ENCODE data around the gene OTX1. TPM values are rescaled to one million over a fixed set of nuclear protein-coding genes. Genes with fewer than 3 reads are reported as not detected.
A peak's percentile ranks its signal among the peaks of the same experiment; 100 is the strongest.

The OTX1 gene
- total and polyA plus RNA-seq, 2 donors (not counting 1 experiment from before 2014, with no cell fraction given) = 0.17 TPM; not detected in 1

DNA sequence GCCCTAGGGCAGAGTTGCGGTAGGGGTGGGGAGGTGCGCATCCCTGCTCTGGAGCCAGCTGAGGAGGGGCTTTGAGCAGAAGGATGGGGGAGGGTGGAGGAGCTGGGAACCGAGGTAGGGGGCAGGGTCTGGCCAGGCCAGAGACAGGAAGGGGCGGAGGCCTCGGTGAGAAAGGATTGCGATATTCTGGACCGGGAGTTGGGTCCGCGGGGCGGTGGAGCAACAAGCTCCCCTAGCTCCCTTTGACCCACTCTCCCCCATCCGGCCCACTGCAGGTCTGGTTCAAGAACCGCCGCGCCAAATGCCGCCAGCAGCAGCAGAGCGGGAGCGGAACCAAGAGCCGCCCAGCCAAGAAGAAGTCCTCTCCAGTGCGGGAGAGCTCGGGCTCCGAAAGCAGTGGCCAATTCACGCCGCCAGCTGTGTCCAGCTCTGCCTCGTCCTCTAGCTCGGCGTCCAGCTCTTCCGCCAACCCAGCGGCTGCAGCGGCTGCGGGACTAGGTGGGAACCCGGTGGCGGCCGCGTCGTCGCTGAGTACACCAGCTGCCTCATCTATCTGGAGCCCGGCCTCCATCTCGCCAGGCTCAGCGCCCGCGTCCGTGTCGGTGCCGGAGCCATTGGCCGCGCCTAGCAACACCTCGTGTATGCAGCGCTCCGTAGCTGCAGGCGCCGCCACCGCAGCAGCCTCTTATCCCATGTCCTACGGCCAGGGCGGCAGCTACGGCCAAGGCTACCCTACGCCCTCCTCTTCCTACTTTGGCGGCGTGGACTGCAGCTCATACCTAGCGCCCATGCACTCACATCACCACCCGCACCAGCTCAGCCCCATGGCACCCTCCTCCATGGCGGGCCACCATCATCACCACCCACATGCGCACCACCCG is 4.8 kb downstream of the OTX1 start:
- no peaks in the 10 kb centered on the region for H3K4me1 ChIP-seq (ENCODE audit: control insufficient read depth, extremely low read depth, insufficient read depth, low read length)
- H3K4me2 ChIP-seq (ENCODE audit: extremely low read depth, insufficient read depth, low read length) = peak overlapping the region; percentile 59
- H3K4me3 ChIP-seq (replicated peaks in 1 of 4; ENCODE audit: control extremely low read depth in 1 of 4, insufficient read depth in 1 of 4, low read depth in 3 of 4, low read length in 4 of 4) = peak overlapping the region in 2 of 4 experiments; percentile 14 to 30
- TF ChIP-seq, protein P1, sequence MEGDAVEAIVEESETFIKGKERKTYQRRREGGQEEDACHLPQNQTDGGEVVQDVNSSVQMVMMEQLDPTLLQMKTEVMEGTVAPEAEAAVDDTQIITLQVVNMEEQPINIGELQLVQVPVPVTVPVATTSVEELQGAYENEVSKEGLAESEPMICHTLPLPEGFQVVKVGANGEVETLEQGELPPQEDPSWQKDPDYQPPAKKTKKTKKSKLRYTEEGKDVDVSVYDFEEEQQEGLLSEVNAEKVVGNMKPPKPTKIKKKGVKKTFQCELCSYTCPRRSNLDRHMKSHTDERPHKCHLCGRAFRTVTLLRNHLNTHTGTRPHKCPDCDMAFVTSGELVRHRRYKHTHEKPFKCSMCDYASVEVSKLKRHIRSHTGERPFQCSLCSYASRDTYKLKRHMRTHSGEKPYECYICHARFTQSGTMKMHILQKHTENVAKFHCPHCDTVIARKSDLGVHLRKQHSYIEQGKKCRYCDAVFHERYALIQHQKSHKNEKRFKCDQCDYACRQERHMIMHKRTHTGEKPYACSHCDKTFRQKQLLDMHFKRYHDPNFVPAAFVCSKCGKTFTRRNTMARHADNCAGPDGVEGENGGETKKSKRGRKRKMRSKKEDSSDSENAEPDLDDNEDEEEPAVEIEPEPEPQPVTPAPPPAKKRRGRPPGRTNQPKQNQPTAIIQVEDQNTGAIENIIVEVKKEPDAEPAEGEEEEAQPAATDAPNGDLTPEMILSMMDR (conservative IDR thresholded peaks at IDR 0.05 in 1 of 2, IDR thresholded peaks at IDR 0.05 in 1 of 2; ENCODE audit: low read depth in 1 of 2, low read length in 2 of 2) = no peak
- TF ChIP-seq EZH2 (IDR thresholded peaks at IDR 0.05; ENCODE audit: low read length, missing control alignments) = peak; percentile 97
- H3K9me3 ChIP-seq (ENCODE audit: control insufficient read depth, insufficient read depth, low read depth, low read length) = no peaks in the 10 kb centered on the region
- H3K36me3 ChIP-seq (ENCODE audit: control insufficient read depth, insufficient read depth, low read length) = no peaks in the 10 kb centered on the region
- no peak overlapping the region for H3K9ac ChIP-seq (ENCODE audit: insufficient read depth, low read length)
- no peak overlapping the region for H3K27ac ChIP-seq (ENCODE audit: insufficient read depth, low read length)
- H4K20me1 ChIP-seq (ENCODE audit: control insufficient read depth, extremely low read depth, insufficient read depth, low read length) = no peaks in the 10 kb centered on the region
- DNase-seq (ENCODE audit: low read depth in 2 of 2) = no peak
- no peak overlapping the region for H2AFZ ChIP-seq (ENCODE audit: low read length)
- H3K79me2 ChIP-seq (ENCODE audit: control insufficient read depth, insufficient read depth, low read length) = no peaks in the 10 kb centered on the region
- peaks cover 81% of the 10 kb centered on the region for H3K27me3 ChIP-seq (ENCODE audit: control insufficient read depth, insufficient read depth, low read length)

DNA sequence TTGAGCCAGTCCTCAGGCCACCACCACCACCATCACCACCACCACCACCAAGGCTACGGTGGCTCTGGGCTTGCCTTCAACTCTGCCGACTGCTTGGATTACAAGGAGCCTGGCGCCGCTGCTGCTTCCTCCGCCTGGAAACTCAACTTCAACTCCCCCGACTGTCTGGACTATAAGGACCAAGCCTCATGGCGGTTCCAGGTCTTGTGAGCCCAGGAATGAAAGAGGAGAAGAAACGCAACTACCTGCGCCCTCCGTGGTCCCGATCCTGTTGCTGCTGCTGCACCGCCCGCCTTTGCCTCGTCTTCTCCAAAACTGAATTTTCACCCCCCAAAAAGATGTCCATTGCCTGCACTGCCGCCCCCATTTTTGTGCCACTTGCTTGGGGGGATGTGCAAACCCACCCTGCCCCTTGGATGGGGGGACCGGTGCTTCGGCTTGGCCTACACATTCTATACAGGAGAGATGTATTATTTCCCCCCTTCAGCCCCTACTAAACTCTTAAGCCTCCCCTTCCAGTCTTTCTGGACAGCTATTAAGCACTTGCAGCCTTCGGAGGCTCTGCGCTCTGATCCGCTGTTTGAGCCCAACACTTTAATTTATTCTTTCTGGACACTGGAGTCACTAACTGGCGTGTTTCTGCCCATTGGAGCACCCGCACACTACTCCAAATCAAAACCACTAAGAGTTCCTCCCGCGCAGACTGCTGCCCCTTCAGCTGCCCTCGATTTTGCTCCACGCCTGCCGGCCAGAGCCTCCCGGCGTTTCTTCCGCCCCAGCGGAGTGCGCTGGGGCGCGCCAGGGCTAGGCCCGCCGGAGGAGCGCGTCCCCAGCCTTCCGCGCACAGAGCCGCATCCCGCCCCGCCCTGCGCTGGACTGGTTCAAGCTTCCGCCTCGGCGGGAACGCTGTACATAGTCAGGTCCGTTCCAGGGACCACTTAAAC is 5.7 kb downstream of the OTX1 start:
- Histone ChIP-seq H3K9me3 (ENCODE audit: control insufficient read depth, insufficient read depth, low read depth, low read length) (no peaks in the 10 kb centered on the region), H3K27me3 (ENCODE audit: control insufficient read depth, insufficient read depth, low read length) (peaks cover 85% of the 10 kb centered on the region), H2AFZ (ENCODE audit: low read length) (no peak overlapping the region), H3K27ac (ENCODE audit: insufficient read depth, low read length) (no peak overlapping the region), H3K36me3 (ENCODE audit: control insufficient read depth, insufficient read depth, low read length) (no peaks in the 10 kb centered on the region), H3K4me1 (ENCODE audit: control insufficient read depth, extremely low read depth, insufficient read depth, low read length) (no peaks in the 10 kb centered on the region), H3K9ac (ENCODE audit: insufficient read depth, low read length) (no peak overlapping the region), H3K4me2 (ENCODE audit: extremely low read depth, insufficient read depth, low read length) (no peak overlapping the region), H4K20me1 (ENCODE audit: control insufficient read depth, extremely low read depth, insufficient read depth, low read length) (no peaks in the 10 kb centered on the region), H3K4me3 (replicated peaks in 1 of 4; ENCODE audit: control extremely low read depth in 1 of 4, insufficient read depth in 1 of 4, low read depth in 3 of 4, low read length in 4 of 4) (no peak overlapping the region), H3K79me2 (ENCODE audit: control insufficient read depth, insufficient read depth, low read length) (no peaks in the 10 kb centered on the region)
- DNase-seq (ENCODE audit: low read depth in 2 of 2) = no peak
- TF ChIP-seq EZH2 (IDR thresholded peaks at IDR 0.05; ENCODE audit: low read length, missing control alignments) = peak; percentile 69
- TF ChIP-seq, protein P1 (conservative IDR thresholded peaks at IDR 0.05 in 1 of 2, IDR thresholded peaks at IDR 0.05 in 1 of 2; ENCODE audit: low read depth in 1 of 2, low read length in 2 of 2) = no peak

Measured in fibroblast of lung (primary cell).